ENCODE measurements around the gene RPS21. TPM values are rescaled to one million over a fixed set of nuclear protein-coding genes. Genes with fewer than 3 reads are reported as not detected.

Gene RPS21
- total RNA-seq, 2 experiments from 2014 or later: 3,015 to 3,210 TPM

DNA sequence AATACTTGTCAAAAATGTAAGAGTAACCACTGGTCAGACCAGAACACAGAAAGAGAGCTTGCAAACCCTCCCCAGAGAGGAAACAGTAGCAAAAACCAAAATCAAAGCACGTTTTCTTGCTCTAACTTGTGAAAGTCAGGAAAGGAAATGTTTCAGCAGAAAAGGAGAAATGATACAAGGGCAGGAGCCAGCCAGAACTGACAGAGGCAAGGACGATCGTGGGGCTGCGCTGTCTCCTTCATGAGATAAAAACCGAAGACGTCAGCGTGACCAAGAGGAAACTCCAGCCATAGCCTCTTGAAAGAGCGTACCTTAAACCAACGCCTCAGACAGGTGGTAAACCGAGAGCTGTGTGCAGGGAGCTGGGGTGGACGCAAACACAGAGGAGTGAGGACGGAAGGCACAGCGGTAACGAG, 47.2 kb upstream of the RPS21 start:
- Histone ChIP-seq H3K36me3 (ENCODE audit: insufficient read depth, low read length) (no peaks in the 10 kb centered on the region), H3K4me1 (ENCODE audit: insufficient read depth, low read length) (no peaks in the 10 kb centered on the region), H3K27me3 (ENCODE audit: control insufficient read depth in 1 of 2, insufficient read depth in 2 of 2, low read length in 2 of 2) (peaks cover 0 to 2% of the 10 kb centered on the region in 2 experiments), H3K27ac (ENCODE audit: low read depth in 1 of 2, low read length in 2 of 2) (no peak overlapping the region), H3K4me3 (ENCODE audit: low read length) (no peak overlapping the region), H3K9me3 (ENCODE audit: control insufficient read depth in 1 of 2, insufficient read depth in 1 of 2, low read length in 2 of 2) (peaks cover 0 to 21% of the 10 kb centered on the region in 2 experiments)
- intact Hi-C loops (cut with DNase I, micrococcal nuclease): no loop called here
- H3K4me1 Mint-ChIP-seq (ENCODE audit: low read depth): no peaks in the 10 kb centered on the region
- H3K36me3 Mint-ChIP-seq (ENCODE audit: low read depth): no peaks in the 10 kb centered on the region
- peaks cover 22% of the 10 kb centered on the region for H3K27me3 Mint-ChIP-seq
- ATAC-seq (ENCODE audit: poor library complexity) (no peak), DNase-seq (no peak)
- TF ChIP-seq, protein P1, sequence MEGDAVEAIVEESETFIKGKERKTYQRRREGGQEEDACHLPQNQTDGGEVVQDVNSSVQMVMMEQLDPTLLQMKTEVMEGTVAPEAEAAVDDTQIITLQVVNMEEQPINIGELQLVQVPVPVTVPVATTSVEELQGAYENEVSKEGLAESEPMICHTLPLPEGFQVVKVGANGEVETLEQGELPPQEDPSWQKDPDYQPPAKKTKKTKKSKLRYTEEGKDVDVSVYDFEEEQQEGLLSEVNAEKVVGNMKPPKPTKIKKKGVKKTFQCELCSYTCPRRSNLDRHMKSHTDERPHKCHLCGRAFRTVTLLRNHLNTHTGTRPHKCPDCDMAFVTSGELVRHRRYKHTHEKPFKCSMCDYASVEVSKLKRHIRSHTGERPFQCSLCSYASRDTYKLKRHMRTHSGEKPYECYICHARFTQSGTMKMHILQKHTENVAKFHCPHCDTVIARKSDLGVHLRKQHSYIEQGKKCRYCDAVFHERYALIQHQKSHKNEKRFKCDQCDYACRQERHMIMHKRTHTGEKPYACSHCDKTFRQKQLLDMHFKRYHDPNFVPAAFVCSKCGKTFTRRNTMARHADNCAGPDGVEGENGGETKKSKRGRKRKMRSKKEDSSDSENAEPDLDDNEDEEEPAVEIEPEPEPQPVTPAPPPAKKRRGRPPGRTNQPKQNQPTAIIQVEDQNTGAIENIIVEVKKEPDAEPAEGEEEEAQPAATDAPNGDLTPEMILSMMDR (IDR thresholded peaks at IDR 0.05): no peak
- H3K27ac Mint-ChIP-seq: no peak overlapping the region
- CTCF ChIA-PET: no interaction called here
- POLR2A ChIA-PET: no interaction called here
- H3K9me3 Mint-ChIP-seq: no peaks in the 10 kb centered on the region
- H3K4me3 Mint-ChIP-seq: no peak overlapping the region

DNA sequence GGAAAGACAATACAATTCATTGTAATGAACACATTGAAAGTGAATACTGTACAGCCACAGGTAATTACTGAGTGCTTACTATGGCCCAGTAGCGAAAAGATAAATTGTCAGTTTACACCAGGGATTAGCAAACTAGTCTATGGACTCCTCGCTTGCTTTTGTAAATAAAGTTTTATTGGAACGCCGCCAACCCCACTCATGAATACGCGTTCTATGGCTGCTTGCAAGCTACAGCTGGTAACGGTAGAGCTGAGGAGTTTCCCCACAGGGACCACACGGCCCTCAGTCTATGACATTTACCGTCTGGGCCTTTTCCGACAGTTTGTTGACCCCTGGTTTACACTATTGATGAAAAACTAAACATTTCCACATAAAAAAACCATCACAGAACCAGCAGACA, 44.0 kb upstream of the RPS21 start:
- no peaks in the 10 kb centered on the region for H3K27me3 ChIP-seq (ENCODE audit: control insufficient read depth in 1 of 2, insufficient read depth in 2 of 2, low read length in 2 of 2)
- peaks cover 0 to 17% of the 10 kb centered on the region in 2 experiments for H3K9me3 ChIP-seq (ENCODE audit: control insufficient read depth in 1 of 2, insufficient read depth in 1 of 2, low read length in 2 of 2)
- no peak overlapping the region for H3K27ac ChIP-seq (ENCODE audit: low read depth in 1 of 2, low read length in 2 of 2)
- Mint-ChIP-seq H3K36me3 (ENCODE audit: low read depth) (no peaks in the 10 kb centered on the region), H3K27me3 (peaks cover 8% of the 10 kb centered on the region), H3K27ac (no peak overlapping the region), H3K4me3 (no peak overlapping the region), H3K4me1 (ENCODE audit: low read depth) (no peaks in the 10 kb centered on the region), H3K9me3 (no peaks in the 10 kb centered on the region)
- no peaks in the 10 kb centered on the region for H3K4me1 ChIP-seq (ENCODE audit: insufficient read depth, low read length)
- CTCF ChIA-PET: no interaction called here
- TF ChIP-seq, protein P1 (IDR thresholded peaks at IDR 0.05): no peak
- ATAC-seq (ENCODE audit: poor library complexity): no peak
- H3K4me3 ChIP-seq (ENCODE audit: low read length): no peak overlapping the region
- intact Hi-C loops (cut with DNase I, micrococcal nuclease): no loop called here
- POLR2A ChIA-PET: no interaction called here
- H3K36me3 ChIP-seq (ENCODE audit: insufficient read depth, low read length): no peaks in the 10 kb centered on the region
- no peak for DNase-seq

DNA sequence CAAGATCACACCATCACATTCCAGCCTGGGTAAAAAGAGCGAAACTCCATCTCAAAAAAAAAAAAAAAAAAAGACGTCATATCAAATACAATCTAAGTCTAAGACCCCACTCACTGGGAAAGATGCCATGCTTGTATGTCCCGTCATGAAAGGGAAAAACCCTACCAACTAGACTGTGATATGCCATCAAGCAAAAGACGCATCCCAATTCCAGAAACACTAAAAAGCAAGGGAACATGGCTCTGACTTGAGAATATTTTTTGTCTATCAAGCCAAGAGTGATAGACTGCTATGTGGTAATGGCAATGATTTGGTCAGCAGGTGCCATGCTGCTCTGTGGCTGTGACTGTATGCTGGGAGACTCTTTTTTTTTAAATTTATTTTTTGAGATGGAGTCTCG, 42.8 kb upstream of the RPS21 start:
- Mint-ChIP-seq H3K27me3 (peaks cover 8% of the 10 kb centered on the region), H3K27ac (no peak overlapping the region), H3K36me3 (ENCODE audit: low read depth) (no peaks in the 10 kb centered on the region), H3K4me3 (no peak overlapping the region), H3K4me1 (ENCODE audit: low read depth) (no peaks in the 10 kb centered on the region), H3K9me3 (peaks cover 3% of the 10 kb centered on the region)
- Histone ChIP-seq H3K36me3 (ENCODE audit: insufficient read depth, low read length) (no peaks in the 10 kb centered on the region), H3K4me1 (ENCODE audit: insufficient read depth, low read length) (no peaks in the 10 kb centered on the region), H3K4me3 (ENCODE audit: low read length) (no peak overlapping the region), H3K27ac (ENCODE audit: low read depth in 1 of 2, low read length in 2 of 2) (no peak overlapping the region), H3K27me3 (ENCODE audit: control insufficient read depth in 1 of 2, insufficient read depth in 2 of 2, low read length in 2 of 2) (no peaks in the 10 kb centered on the region), H3K9me3 (ENCODE audit: control insufficient read depth in 1 of 2, insufficient read depth in 1 of 2, low read length in 2 of 2) (peaks cover 0 to 27% of the 10 kb centered on the region in 2 experiments)
- POLR2A ChIA-PET: no interaction called here
- CTCF ChIA-PET: no interaction called here
- DNase-seq: no peak
- TF ChIP-seq, protein P1 (IDR thresholded peaks at IDR 0.05): no peak
- no peak for ATAC-seq (ENCODE audit: poor library complexity)
- intact Hi-C loops (cut with DNase I, micrococcal nuclease): no loop called here
